Measurements from ENCODE around the gene MAPKAPK3.

MAPKAPK3 gene

GRCh38 chr3:50587806-50588758 lies 28.9 kb upstream of the MAPKAPK3 start:
- no peak for DNase-seq (ENCODE audit: low spot score)

DNA sequence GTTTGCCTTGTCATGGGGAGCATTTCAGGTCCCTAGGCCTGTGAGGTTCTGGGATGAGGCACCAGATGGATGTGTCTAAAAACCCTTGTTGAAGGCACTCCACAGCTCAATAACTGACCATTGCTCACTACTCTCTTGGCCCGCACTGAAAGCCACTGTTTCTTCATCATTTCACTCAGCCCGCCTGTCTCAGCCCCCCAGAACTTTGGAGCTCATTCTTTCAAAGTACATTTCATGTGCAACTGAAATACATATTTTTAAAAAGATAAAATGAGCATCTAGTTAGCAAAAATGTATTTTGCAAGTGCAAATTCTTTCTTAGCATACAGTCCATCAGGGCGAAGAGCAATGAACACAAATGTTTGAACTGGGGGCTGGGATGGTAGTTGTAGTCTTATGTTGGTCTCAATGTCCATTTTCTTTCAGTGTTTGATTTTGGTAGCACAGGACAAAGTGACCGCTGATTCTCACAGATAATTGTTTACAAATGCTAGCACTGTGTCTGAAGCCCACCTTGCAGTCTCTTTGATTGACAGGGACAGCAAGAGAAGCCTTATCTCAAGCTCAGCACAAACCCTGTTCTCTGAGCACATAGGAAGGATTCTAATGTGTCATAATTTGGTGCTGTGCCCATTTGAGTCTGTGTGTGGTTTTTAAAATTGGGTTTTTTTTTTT lies 28.1 kb upstream of the MAPKAPK3 start:
- no peak for DNase-seq (ENCODE audit: low spot score)

GRCh38 chr3:50591196-50591741 lies 25.7 kb upstream of the MAPKAPK3 start:
- DNase-seq (ENCODE audit: low spot score): no peak

GRCh38 chr3:50592568-50592967 lies 24.4 kb upstream of the MAPKAPK3 start:
- no peak for DNase-seq (ENCODE audit: low spot score)

DNA sequence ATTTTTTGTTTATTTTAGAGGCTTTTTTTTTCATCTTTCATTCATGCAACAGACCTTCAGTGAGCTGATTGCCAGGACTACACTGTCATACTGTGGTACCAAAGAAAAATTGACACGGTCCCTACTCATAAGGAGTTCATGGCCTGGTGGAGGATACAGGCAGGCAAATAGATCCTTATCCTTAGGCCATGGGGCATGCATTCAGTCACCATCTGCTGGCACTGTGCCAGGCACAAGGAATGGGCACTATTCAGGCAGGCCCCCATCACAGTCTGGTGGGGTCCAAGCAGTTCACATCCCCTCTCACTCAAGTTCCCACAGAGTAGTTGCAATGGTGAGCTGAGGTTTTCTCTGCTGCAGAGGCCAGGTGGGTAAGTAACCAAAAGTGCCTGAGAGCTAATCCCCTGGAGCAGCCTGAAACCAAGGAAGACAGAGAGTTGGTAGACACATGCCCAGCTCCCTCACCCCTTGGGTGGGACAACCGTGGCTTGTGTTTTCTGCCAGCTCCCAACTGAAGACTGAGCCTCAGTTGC lies 22.6 kb upstream of the MAPKAPK3 start:
- DNase-seq (ENCODE audit: low spot score): no peak

DNA sequence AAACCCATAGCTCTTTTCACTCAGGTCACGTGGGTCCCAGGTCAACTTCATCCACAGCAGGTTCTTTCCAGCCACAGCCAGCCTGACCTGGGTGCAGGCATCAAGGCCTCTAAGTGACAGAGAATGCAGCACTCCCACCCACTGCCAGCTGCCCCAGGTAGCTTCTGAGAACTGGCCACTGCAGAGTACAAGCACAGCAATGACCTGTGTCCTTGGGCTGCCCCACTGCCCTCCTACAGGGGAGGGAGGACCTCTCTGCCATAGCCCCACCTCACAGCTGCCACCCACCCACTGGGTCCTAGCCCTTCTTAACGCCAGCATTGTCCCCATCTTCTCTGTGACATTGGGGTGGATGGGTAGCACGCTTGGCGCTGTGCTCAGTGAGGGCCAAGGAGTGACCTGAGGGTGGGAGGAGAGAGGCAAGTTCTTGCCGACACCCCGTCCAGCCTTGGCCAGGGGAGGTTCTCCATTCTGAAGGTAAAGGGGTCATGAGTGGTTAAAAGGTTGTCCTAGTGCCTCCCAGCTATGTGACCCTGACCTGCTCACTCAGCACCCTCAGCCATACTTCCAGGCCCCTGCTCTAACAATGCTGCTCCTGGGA lies 17.7 kb upstream of the MAPKAPK3 start:
- no peak for DNase-seq (ENCODE audit: low spot score)

GRCh38 chr3:50599716-50600118 lies 17.2 kb upstream of the MAPKAPK3 start:
- no peak for DNase-seq (ENCODE audit: low spot score)

DNA sequence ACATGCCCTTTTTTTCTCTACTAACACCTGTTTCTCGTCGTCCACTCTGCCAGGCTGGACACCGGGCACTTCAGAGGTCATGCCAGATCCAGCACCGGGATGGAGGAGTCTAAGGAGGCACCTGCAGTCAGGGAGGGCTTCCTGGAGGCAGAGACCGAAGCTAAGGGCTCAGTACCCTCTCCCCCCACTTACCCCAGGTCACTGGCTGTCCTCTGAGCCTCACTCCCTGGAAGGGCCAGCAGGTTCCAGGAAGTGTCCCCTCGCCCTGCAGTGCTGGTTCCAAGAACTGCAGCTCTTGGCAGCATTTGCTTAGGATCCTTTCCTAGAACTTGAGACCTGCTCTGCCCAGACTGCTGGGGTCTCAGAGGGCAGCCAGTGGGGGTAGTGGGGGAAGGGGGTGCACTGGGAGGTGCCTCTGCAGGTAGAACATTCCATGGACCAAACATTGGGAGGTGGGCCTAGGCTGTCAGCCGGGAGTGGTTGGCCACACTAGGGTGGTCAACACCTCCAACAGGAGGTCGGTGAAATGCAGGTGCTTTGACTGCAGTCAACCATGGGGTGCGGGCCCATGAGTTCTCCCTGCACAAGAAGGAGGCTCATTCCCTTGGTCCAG lies 16.7 kb upstream of the MAPKAPK3 start:
- no peak for DNase-seq (ENCODE audit: low spot score)

GRCh38 chr3:50600841-50601591 lies 15.9 kb upstream of the MAPKAPK3 start:
- peak; percentile 52 for DNase-seq (ENCODE audit: low spot score)

DNA sequence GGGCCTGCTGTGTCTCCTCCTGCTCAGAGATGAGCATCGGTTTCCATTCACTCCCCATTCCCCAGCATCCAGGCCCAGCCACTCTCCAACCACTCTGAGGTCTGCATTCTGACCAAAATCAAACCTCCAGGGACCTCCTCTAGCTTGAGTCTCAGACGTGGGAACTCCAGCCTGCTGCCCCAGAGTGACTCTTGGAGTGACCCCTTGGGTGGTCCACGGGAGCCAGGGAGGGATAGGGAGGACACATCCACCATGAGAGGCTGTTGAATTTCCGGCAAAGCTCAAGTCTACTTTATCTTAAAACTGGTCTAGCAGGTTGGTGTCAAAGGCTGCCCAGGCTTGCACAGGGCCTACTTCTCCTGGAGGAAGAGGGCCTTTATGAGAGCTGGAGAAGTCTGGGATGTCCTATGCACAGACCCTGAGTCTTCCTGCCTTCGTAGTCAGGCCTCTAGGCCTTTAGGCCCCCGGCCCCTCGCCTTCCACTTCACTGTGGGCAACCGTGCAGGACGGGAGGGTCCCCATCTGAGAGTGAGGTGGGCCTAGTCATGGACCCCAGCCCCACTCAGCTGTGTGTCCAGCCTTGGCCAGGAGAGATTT lies 14.3 kb upstream of the MAPKAPK3 start:
- no peak for DNase-seq (ENCODE audit: low spot score)

DNA sequence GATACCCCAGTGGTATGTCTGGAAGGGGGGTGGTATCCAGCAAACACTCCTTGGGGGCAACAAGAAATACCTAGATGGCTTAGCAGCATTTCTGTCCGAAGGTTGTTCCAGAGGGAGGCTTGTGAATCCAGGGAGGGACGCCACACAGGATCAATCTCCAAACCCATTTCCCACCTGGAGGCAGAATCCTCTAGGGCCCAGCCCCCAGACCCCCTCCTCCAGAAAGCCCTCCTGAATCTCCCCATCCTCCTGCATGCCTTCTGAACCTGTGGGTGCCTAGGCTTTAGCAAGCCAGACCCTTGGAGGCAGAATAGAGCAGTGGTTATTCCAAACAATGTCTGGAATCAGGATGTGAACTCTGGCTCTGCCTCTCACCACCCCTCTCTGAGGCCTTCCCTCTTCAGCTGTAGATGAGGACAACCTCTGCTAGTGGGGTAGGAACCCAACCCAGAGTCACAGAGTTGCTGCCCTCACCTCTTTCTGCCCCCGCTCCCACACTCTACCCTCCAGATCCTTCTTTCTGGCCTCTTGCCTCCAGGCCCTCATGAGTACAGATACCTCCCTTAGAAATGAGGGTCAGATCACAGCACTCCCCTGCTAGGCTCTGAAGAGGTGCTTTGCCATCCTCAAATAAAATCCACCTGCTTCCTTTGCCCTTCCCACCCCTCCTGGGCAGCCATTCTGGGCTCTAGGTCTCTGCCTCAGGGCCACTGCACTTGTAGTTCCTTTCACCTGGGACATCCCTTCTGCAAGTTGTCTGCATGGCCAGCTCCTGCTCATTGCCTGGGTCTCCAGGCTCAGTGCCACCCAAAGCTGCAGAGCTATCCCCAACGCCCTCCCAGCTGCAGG lies 13.5 kb upstream of the MAPKAPK3 start:
- DNase-seq (ENCODE audit: low spot score): no peak

DNA sequence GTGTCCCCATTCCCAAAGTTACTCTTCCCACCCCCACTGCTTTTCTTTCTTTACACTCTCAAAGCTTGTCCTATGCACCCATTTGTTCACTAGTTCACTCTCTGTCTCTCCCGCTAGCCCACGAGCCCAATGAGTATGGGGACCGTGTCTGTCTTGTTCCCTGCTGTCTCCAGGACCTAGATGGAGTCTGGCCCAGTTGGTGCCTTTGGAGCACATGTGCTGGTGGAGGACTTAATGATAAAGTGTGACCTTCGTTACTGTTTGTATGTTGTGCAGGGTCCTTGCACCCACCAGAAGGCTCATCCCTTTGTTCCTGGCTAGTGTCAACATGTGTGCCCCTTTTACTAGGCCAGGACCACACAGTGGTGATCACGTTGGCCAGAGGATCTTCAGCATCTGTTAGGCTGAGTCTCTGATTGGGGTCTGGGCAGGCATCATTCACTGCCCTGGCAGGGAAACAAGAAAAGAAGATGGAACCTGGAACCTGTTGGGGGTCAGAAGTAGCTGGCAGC lies 12.8 kb upstream of the MAPKAPK3 start:
- no peak for DNase-seq (ENCODE audit: low spot score)

- DNase-seq (ENCODE audit: low spot score): no peak
Measured at GRCh38 chr3:50604628-50605588, 12.0 kb upstream of the MAPKAPK3 start.

- no peak for DNase-seq (ENCODE audit: low spot score)
Measured at GRCh38 chr3:50605901-50606326, 11.0 kb upstream of the MAPKAPK3 start.

DNA sequence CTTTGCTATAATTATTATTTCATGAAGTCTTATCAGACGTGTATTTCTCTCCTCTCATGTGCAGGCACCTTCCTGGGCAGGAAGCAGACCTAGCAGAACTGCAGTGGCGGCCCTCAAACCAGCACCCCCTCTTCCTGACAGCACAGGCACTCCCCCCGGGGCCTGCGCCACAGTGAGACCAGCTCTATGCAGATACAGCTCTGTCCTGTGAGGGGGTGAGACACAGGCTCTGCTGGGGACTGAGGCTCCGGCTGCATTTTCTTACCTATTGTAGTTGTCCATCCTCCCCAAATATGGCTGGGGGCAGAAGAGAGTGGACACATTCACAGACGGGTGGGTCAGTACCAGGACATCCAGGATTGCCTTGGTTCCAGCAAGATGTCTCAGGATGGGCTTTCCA lies 10.4 kb upstream of the MAPKAPK3 start:
- DNase-seq (ENCODE audit: low spot score): no peak

DNA sequence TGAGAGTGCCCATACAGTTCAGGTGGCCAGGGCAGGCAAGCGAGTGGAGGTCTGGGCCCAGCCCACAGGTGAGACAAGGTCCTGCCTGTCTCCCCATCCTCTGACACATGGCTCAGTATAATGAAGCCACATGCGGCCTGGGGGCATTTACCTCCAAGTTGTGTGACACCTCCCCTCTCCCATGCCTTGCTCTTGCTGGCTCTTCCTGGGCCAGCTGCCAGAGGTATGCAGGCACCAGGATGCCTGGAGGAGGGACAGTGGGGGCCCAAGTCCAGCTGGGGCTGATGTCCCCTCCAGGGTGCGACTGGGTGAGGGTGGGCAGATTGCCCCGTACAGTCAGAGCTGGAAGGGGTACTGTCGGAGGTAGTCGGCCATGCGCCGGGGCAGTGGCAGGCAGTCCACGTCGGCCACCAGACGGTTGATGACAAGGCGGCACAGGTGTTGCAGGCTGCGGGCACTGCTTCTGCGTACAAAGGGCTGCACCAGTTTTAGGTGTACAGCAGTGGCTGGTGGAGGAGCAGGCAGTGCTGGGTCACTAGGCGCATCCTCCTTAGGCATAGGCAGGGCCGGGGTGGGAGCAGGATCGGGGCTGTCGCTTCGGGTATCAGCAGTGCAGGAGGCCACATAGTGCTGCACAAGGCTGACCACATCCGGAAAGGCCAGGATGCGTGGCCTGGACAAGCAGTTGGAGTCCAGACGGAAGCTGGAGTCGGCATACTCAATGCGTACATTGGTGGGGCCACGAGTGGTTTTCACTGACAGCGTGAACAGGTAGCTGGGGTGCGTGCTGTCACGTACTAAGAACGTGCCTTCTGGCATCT lies 9.5 kb upstream of the MAPKAPK3 start:
- no peak for DNase-seq (ENCODE audit: low spot score)

GRCh38 chr3:50608278-50608677 lies 8.7 kb upstream of the MAPKAPK3 start:
- DNase-seq (ENCODE audit: low spot score): no peak

Data from kidney capillary endothelial cell (primary cell).